Cardiac muscle cell (in vitro differentiated cells and primary cell): ENCODE measurements around the gene TSPAN7. TPM values are rescaled to one million over a fixed set of nuclear protein-coding genes. Genes with fewer than 3 reads are reported as not detected.
A peak's percentile ranks its signal among the peaks of the same experiment; 100 is the strongest.

Experiments
- DNase-seq, 2 donors: peaks; one replicate each; pipeline versions ENCODE4 v3.0.0 to v3.0.0-alpha.2; 2010 to 2017; ENCODE audit warnings: low read depth in 1 of 2, low spot score in 1 of 2
- H3K27ac ChIP-seq: fragments of 200-600 bp; sonication (generic); 2 replicates; pipeline ENCODE4 v1.5.1; 2016
- H3K27me3 ChIP-seq: fragments of 200-600 bp; sonication (generic); 2 replicates; pipeline ENCODE4 v1.6.0; 2016; ENCODE audit warnings: control low read depth
- H3K36me3 ChIP-seq: fragments of 200-600 bp; sonication (generic); 2 replicates; pipeline ENCODE4 v1.5.1; 2016; ENCODE audit warnings: control low read depth
- H3K4me1 ChIP-seq: fragments of 200-600 bp; sonication (generic); 2 replicates; pipeline ENCODE4 v1.8.1; 2017; ENCODE audit warnings: low read depth, mild to moderate bottlenecking, mixed run types
- H3K4me3 ChIP-seq: fragments of 200-600 bp; sonication (generic); 2 replicates; pipeline ENCODE4 v1.5.1; 2016; ENCODE audit warnings: mild to moderate bottlenecking
- H3K9me3 ChIP-seq: fragments of 200-600 bp; sonication (generic); 2 replicates; pipeline ENCODE4 v1.5.1; 2017; ENCODE audit warnings: low read depth, mild to moderate bottlenecking, control low read depth
- polyA plus RNA-seq: library from polyadenylated mRNA; unstranded; fragments of >200 nt; fragmentation: Nextera tagmentation; extraction: Ambion mirVana; gene quantifications from 2 replicates; pipeline ENCODE4 v1.2.1, GENCODE V29; 2016
- total RNA-seq: library from RNA; depleted of rRNA; stranded (reverse); fragments of >200 nt; gene quantifications from 2 replicates; pipeline ENCODE4 v1.2.3, GENCODE V29; 2016
- TF ChIP-seq, protein P1 (sequence below): IDR thresholded peaks from 2 replicates; pipeline ENCODE4 v1.5.1; 2012; ENCODE audit warnings: low read depth, mild to moderate bottlenecking, low read length

The TSPAN7 gene, protein sequence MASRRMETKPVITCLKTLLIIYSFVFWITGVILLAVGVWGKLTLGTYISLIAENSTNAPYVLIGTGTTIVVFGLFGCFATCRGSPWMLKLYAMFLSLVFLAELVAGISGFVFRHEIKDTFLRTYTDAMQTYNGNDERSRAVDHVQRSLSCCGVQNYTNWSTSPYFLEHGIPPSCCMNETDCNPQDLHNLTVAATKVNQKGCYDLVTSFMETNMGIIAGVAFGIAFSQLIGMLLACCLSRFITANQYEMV
- total RNA-seq (22.0 and 23.1 TPM in 2 replicates), polyA plus RNA-seq (41.4 and 50.9 TPM in 2 replicates)

DNA sequence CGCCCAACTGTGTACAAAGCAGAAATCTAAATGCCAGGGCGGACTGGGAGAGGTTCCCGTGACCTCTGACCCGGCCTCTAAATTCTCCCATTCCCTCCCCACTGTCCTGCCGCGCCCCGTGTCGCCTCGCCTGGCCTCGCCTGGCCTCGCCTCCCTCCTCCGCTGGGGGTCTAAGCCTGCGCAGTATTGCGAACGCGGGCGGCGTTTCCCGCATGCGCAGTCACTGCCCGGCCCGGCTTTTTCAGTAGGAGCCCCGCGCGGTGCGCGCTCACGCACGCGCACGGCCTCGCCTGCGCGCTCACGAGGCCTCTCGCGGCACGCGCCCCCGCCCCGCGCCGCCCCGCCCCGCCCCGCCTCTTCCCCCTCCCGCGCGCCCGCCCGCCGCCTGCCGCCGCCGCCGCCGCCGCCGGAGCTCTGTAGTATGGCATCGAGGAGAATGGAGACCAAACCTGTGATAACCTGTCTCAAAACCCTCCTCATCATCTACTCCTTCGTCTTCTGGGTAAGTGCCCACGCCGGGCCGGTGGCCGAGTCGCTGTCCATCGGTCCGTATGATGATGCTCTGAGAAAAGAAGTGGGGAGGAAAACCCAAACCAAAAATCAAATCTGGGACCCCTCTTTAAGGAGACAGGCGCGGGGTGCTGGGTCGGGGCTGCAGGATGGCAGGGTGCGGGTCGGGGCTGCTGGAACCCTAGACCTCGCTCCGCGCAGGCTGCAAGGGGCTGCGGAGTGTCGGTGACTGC is at the start of gene TSPAN7:
TSS of gene TSPAN7 (plus strand) at position 417 of the 743 bp plus-strand sequence. CDS start at position 422, 5 bp downstream.
- H3K27me3 ChIP-seq, result no peaks in the 10 kb centered on the region
- no peaks in the 10 kb centered on the region for H3K36me3 ChIP-seq
- no peak within 1 kb of the TSS for H3K27ac ChIP-seq
- no peaks in the 10 kb centered on the region for H3K4me1 ChIP-seq
- TF ChIP-seq, protein P1, sequence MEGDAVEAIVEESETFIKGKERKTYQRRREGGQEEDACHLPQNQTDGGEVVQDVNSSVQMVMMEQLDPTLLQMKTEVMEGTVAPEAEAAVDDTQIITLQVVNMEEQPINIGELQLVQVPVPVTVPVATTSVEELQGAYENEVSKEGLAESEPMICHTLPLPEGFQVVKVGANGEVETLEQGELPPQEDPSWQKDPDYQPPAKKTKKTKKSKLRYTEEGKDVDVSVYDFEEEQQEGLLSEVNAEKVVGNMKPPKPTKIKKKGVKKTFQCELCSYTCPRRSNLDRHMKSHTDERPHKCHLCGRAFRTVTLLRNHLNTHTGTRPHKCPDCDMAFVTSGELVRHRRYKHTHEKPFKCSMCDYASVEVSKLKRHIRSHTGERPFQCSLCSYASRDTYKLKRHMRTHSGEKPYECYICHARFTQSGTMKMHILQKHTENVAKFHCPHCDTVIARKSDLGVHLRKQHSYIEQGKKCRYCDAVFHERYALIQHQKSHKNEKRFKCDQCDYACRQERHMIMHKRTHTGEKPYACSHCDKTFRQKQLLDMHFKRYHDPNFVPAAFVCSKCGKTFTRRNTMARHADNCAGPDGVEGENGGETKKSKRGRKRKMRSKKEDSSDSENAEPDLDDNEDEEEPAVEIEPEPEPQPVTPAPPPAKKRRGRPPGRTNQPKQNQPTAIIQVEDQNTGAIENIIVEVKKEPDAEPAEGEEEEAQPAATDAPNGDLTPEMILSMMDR, result no peak
- peak within 1 kb of the TSS; percentile 62 for H3K4me3 ChIP-seq
- DNase-seq, result peak; percentile 78 to 84
- no peaks in the 10 kb centered on the region for H3K9me3 ChIP-seq

DNA sequence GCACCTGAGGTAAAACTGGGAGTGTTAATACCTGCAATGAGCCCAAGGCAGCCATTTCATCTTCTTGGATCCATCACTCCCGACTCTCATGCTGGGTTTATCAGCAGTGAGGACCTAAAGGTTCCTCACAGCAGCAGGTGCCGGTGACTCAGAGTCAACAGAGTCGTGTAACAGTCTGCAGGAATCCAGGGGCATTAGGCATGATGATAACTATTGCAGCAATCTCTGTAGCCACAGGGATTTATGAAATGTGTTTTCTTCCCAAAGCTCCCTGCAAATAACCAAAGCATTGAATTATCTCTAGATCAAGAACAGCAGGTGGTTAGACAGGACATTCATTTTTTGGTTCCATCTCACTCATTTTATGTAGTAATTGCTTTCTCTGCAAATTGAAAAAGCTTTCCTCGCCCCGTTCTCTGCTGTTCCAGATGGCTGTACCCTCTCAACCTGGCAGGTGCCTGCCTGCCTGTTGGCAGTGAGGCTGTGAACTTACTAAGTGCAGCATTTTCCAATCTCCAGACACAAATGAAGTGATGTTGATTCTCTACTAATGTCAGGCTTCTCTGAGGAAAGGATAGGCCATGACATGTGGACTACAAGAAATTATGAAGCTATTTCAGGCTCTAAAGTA is 48.1 kb upstream of the TSPAN7 start:
- TF ChIP-seq, protein P1, result no peak
- Histone ChIP-seq H3K27ac (no peak overlapping the region), H3K36me3 (no peaks in the 10 kb centered on the region), H3K9me3 (no peaks in the 10 kb centered on the region), H3K4me1 (no peaks in the 10 kb centered on the region), H3K27me3 (no peaks in the 10 kb centered on the region), H3K4me3 (no peak overlapping the region)
- DNase-seq, result no peak

DNA sequence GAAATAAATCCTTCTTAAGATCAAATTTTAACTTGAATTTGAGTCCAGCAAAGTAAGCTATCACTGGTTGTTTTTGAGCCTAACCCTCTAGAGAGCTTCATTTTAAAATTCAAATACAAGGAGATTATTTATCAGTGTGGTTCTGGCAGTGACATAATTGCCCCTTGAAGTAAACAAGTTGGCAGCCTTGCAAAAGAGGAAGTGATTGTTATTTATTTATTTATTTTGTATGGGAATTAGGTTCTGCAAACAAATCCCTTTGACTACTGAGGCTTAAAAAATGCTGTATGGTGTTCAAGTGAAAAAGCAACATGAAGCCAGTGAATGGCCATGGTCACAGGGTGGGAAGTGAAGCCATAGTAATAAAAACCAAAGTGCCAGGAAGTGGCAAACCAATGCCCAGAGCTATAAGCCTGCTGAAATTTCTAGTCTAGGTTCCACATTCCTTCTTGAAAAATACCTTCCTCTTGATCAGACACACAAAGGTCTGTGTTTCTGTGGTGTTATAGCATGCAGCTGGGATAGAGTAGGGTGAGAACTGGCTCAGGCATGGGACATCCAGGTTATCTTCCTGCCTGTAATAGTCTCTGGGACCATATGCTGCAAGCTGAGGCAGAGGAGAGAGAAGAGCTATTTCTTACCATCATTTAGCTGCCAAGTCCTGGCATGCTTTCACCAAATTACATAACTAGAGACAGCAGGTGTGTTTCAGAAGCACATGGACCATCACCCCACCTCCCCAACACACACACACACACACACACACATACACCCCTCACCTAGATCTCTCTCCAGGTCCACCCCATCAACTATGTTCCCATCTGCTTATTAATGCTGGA is 47.1 kb upstream of the TSPAN7 start:
- TF ChIP-seq, protein P1, result no peak
- Histone ChIP-seq H3K36me3 (no peaks in the 10 kb centered on the region), H3K9me3 (no peaks in the 10 kb centered on the region), H3K4me3 (no peak overlapping the region), H3K4me1 (no peaks in the 10 kb centered on the region), H3K27me3 (no peaks in the 10 kb centered on the region), H3K27ac (no peak overlapping the region)
- DNase-seq, result no peak

DNA sequence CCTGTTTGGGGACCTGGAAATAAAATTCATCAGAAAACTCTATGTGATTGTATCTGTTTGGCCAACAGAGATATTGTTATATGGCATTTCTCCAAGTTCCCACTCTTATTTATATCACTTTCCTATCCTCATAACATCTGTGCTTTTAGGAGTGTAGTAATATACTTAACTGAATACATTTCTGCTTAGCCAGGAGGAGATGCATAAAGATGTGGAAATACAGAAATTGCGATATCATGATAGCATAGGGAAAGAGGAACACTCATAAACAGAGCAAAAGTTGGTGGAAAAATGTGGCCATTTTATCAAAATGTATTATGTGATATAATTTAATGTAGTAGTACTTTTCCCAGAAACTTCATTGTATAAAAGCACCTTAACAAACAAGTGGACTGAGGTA is 46.1 kb upstream of the TSPAN7 start:
- no peaks in the 10 kb centered on the region for H3K9me3 ChIP-seq
- no peaks in the 10 kb centered on the region for H3K27me3 ChIP-seq
- no peaks in the 10 kb centered on the region for H3K36me3 ChIP-seq
- TF ChIP-seq, protein P1, result no peak
- no peak overlapping the region for H3K4me3 ChIP-seq
- no peaks in the 10 kb centered on the region for H3K4me1 ChIP-seq
- no peak for DNase-seq
- H3K27ac ChIP-seq, result no peak overlapping the region

DNA sequence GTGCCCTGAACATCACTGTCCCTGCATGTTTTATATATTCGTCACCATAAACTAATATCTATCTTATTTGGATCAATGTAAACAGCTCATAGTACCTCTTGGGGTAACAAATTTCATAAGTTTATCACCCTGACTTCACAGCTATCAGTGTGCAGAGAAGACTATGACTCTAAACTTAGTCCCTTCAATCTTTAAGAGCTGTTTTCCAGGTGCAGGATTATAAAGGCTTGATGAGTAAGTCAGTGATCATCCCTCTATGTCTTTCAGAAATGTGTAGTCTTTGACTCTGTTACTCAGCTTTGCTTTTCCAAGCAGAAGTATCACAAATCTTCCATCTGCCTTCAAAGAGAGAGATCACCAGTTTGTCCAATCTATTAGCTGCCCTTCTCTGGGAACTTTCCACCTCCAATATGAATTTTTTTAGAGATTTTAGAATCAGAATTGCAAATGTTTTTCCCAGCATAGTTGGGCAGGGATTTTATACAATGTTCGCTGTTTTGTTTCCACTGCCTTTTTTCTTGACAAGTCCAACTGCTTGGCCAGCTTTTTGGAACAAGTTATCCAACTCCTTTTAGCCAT is 45.1 kb upstream of the TSPAN7 start:
- H3K27me3 ChIP-seq, result no peaks in the 10 kb centered on the region
- DNase-seq, result no peak
- H3K4me3 ChIP-seq, result no peak overlapping the region
- H3K9me3 ChIP-seq, result no peaks in the 10 kb centered on the region
- H3K36me3 ChIP-seq, result no peaks in the 10 kb centered on the region
- no peak overlapping the region for H3K27ac ChIP-seq
- H3K4me1 ChIP-seq, result no peaks in the 10 kb centered on the region
- TF ChIP-seq, protein P1, result no peak
